CD14-positive monocyte (primary cell): ENCODE data around the gene CCBE1. TPM values are rescaled to one million over a fixed set of nuclear protein-coding genes. Genes with fewer than 3 reads are reported as not detected.
A peak's percentile ranks its signal among the peaks of the same experiment; 100 is the strongest.

ENCODE experiments used
- DNase-seq, 3 donors: peaks; one replicate each; pipeline ENCODE4 v3.0.0-alpha.2; 2011 to 2022
- H2AFZ ChIP-seq: 2 replicates; pipeline ENCODE4 v1.6.0; 2012; ENCODE audit warnings: mild to moderate bottlenecking, low read depth, low read length, inconsistent platforms; ENCODE audit not compliant: insufficient read depth, poor library complexity, severe bottlenecking
- H3K27ac ChIP-seq, 2 donors: 1 replicate in 1 of 2; 2 replicates in 1 of 2; pipeline ENCODE4 v1.5.1; 2012 to 2013; ENCODE audit warnings: low read length in 2 of 2, control low read depth in 1 of 2, inconsistent platforms in 1 of 2, low read depth in 1 of 2, mild to moderate bottlenecking in 1 of 2
- H3K27me3 ChIP-seq, 2 donors: one replicate each; pipeline versions ENCODE4 v1.6.0 to v1.6.1; 2011 to 2013; ENCODE audit warnings: low read length in 2 of 2; ENCODE audit not compliant: control insufficient read depth in 2 of 2, insufficient read depth in 2 of 2
- H3K36me3 ChIP-seq, 2 donors: replicated peaks in 1 of 2; 1 replicate in 1 of 2; 2 replicates in 1 of 2; pipeline versions ENCODE4 v1.5.1 to v1.6.1; 2012 to 2013; ENCODE audit warnings: low read length in 2 of 2, control low read depth in 1 of 2, inconsistent platforms in 1 of 2, mild to moderate bottlenecking in 1 of 2; ENCODE audit not compliant: insufficient read depth in 2 of 2, control insufficient read depth in 1 of 2
- H3K4me1 ChIP-seq, 2 donors: 1 replicate in 1 of 2; 2 replicates in 1 of 2; pipeline versions ENCODE4 v1.5.1 to v1.6.1; 2012 to 2013; ENCODE audit warnings: low read length in 2 of 2, control low read depth in 1 of 2, inconsistent platforms in 1 of 2, mild to moderate bottlenecking in 1 of 2, moderate library complexity in 1 of 2; ENCODE audit not compliant: insufficient read depth in 2 of 2, control insufficient read depth in 1 of 2
- H3K4me2 ChIP-seq: replicated peaks from 2 replicates; pipeline ENCODE3; 2012; ENCODE audit warnings: low read length, moderate library complexity, mild to moderate bottlenecking; ENCODE audit not compliant: poor library complexity, severe bottlenecking; ENCODE audit errors: extremely low read depth
- H3K4me3 ChIP-seq, 3 experiments: fragments of 200-600 bp in 1 of 3; sonication (generic) in 1 of 3; replicated peaks in 1 of 3; 1 replicate in 2 of 3; 2 replicates in 1 of 3; pipeline ENCODE4 v1.5.1; 2011 to 2013; ENCODE audit warnings: low read length in 3 of 3, mild to moderate bottlenecking in 3 of 3, control low read depth in 2 of 3, low read depth in 2 of 3, inconsistent platforms in 1 of 3, moderate library complexity in 1 of 3
- H3K79me2 ChIP-seq: 2 replicates; pipeline ENCODE4 v1.6.0; 2012; ENCODE audit warnings: mild to moderate bottlenecking, control low read depth, inconsistent platforms, low read length, moderate library complexity; ENCODE audit not compliant: insufficient read depth
- H3K9ac ChIP-seq: 2 replicates; pipeline ENCODE4 v1.6.0; 2017; ENCODE audit warnings: low read length, mild to moderate bottlenecking; ENCODE audit not compliant: insufficient read depth, poor library complexity, severe bottlenecking
- H3K9me3 ChIP-seq, 2 donors: replicated peaks in 1 of 2; 1 replicate in 1 of 2; 2 replicates in 1 of 2; pipeline versions ENCODE4 v1.5.1 to v1.6.1; 2012 to 2013; ENCODE audit warnings: low read length in 2 of 2, control low read depth in 1 of 2; ENCODE audit not compliant: control insufficient read depth in 1 of 2, insufficient read depth in 1 of 2
- H4K20me1 ChIP-seq: 2 replicates; pipeline ENCODE4 v1.6.0; 2012; ENCODE audit warnings: mild to moderate bottlenecking, low read length, control low read depth, moderate library complexity; ENCODE audit not compliant: insufficient read depth
- H3K27ac Mint-ChIP-seq, 7 donors: one replicate each; pipeline ENCODE4 v1.8.0; 2020; ENCODE audit warnings: mild to moderate bottlenecking in 7 of 7, mixed read lengths in 7 of 7, moderate library complexity in 6 of 7, inconsistent platforms in 2 of 7
- H3K27me3 Mint-ChIP-seq, 3 donors: one replicate each; pipeline ENCODE4 v1.8.0; 2021 to 2022; ENCODE audit warnings: low read depth in 3 of 3, mild to moderate bottlenecking in 3 of 3, mixed read lengths in 3 of 3, moderate library complexity in 3 of 3, inconsistent platforms in 1 of 3
- H3K36me3 Mint-ChIP-seq, 2 donors: one replicate each; pipeline ENCODE4 v1.8.0; 2020; ENCODE audit warnings: mixed read lengths in 2 of 2, inconsistent platforms in 1 of 2, mild to moderate bottlenecking in 1 of 2
- H3K4me1 Mint-ChIP-seq: one replicate; pipeline ENCODE4 v1.8.0; 2020; ENCODE audit warnings: mild to moderate bottlenecking, mixed read lengths
- H3K4me3 Mint-ChIP-seq, 2 donors: one replicate each; pipeline ENCODE4 v1.8.0; 2020; ENCODE audit warnings: mild to moderate bottlenecking in 2 of 2, mixed read lengths in 2 of 2, moderate library complexity in 1 of 2
- H3K9me3 Mint-ChIP-seq, 7 donors: one replicate each; pipeline ENCODE4 v1.8.0; 2020 to 2022; ENCODE audit warnings: mixed read lengths in 7 of 7, mild to moderate bottlenecking in 6 of 7, moderate library complexity in 6 of 7, inconsistent platforms in 2 of 7
- WGBS: methylation state at CpG from one replicate; pipeline ENCODE4 v1.1.5; 2013; ENCODE audit warnings: missing lambda C conversion rate; ENCODE audit not compliant: insufficient coverage; 5-methylcytosine and 5-hydroxymethylcytosine counted together
- intact Hi-C, 2 donors: fragments of 100-400 bp; cut with micrococcal nuclease; formaldehyde crosslinking; loops; one replicate each; pipeline versions ENCODE4 v1.15.0 to v1.15.1; 2023
- polyA plus RNA-seq, 3 donors: library from polyadenylated mRNA; depleted of rRNA in 1 of 3; unstranded in 2 of 3; stranded (reverse) in 1 of 3; fragments of 300-500 nt in 2 of 3; fragments of >200 nt in 1 of 3; fragmentation: Illumina TruSeq in 2 of 3; gene quantifications; 1 replicate in 2 of 3; 2 replicates in 1 of 3; pipeline ENCODE4 v1.2.3, GENCODE V29; 2012 to 2021
- TF ChIP-seq, protein P1 (sequence below): fragments of 200-600 bp; IDR thresholded peaks from one replicate; pipeline ENCODE4 v1.8.0; 2022; ENCODE audit warnings: antibody characterized with exemption, mild to moderate bottlenecking

The CCBE1 gene
- polyA plus RNA-seq, 3 donors = not detected

DNA sequence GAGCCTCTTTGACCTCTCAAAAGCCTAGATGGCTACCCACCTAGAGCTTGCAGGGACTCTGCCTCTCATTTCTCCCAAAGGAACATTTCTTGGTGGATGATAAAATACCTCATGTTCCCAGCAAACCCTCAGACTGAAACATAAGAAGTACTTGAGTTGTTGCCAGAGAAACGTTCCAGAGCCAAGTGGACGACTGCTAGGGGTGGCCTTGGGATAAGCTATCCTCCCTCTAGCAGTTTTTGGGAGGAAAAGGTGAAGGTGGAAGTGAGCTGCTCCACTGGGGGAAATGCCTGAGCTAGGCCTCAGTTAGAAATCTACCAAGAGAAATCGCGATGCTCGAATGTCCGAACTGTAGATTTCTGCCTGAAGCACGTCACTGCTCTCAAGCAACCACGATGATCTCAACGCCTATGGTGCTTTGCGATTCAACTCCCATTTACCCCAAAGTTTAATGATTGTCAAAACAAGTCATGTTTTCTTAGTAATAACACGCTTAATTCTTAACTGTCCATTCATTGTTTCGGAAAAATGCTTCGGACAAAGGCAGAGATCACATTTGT lies 91.5 kb downstream of the CCBE1 start:
- Mint-ChIP-seq H3K27me3 (no peaks in the 10 kb centered on the region), H3K4me3 (no peak overlapping the region), H3K27ac (no peak overlapping the region), H3K4me1 (no peaks in the 10 kb centered on the region), H3K9me3 (peaks cover 0 to 2% (median 0%) of the 10 kb centered on the region in 7 donors), H3K36me3 (no peaks in the 10 kb centered on the region)
- H3K9ac ChIP-seq = no peak overlapping the region
- intact Hi-C loops = no loop called here
- no peak overlapping the region for H3K4me3 ChIP-seq
- H3K4me1 ChIP-seq = no peaks in the 10 kb centered on the region
- H4K20me1 ChIP-seq = no peaks in the 10 kb centered on the region
- DNase-seq = no peak
- 86% methylated on average over 8 of the region's 13 CpGs for WGBS
- H3K79me2 ChIP-seq = no peaks in the 10 kb centered on the region
- H2AFZ ChIP-seq = no peak overlapping the region
- H3K36me3 ChIP-seq = no peaks in the 10 kb centered on the region
- no peaks in the 10 kb centered on the region for H3K9me3 ChIP-seq
- no peak overlapping the region for H3K27ac ChIP-seq
- TF ChIP-seq, protein P1, sequence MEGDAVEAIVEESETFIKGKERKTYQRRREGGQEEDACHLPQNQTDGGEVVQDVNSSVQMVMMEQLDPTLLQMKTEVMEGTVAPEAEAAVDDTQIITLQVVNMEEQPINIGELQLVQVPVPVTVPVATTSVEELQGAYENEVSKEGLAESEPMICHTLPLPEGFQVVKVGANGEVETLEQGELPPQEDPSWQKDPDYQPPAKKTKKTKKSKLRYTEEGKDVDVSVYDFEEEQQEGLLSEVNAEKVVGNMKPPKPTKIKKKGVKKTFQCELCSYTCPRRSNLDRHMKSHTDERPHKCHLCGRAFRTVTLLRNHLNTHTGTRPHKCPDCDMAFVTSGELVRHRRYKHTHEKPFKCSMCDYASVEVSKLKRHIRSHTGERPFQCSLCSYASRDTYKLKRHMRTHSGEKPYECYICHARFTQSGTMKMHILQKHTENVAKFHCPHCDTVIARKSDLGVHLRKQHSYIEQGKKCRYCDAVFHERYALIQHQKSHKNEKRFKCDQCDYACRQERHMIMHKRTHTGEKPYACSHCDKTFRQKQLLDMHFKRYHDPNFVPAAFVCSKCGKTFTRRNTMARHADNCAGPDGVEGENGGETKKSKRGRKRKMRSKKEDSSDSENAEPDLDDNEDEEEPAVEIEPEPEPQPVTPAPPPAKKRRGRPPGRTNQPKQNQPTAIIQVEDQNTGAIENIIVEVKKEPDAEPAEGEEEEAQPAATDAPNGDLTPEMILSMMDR = no peak
- no peak overlapping the region for H3K4me2 ChIP-seq
- H3K27me3 ChIP-seq = no peaks in the 10 kb centered on the region

GRCh38 chr18:59604877-59605276 lies 92.3 kb downstream of the CCBE1 start:
- H3K27ac Mint-ChIP-seq = peak overlapping the region in 1 of 7 donors; percentile 9
- Histone ChIP-seq H3K36me3 (no peaks in the 10 kb centered on the region), H3K79me2 (no peaks in the 10 kb centered on the region), H3K9me3 (no peaks in the 10 kb centered on the region), H4K20me1 (no peaks in the 10 kb centered on the region), H3K9ac (no peak overlapping the region), H3K4me3 (no peak overlapping the region), H3K27ac (no peak overlapping the region), H2AFZ (no peak overlapping the region), H3K27me3 (no peaks in the 10 kb centered on the region), H3K4me1 (no peaks in the 10 kb centered on the region), H3K4me2 (no peak overlapping the region)
- peaks cover 0 to 2% (median 0%) of the 10 kb centered on the region in 7 donors for H3K9me3 Mint-ChIP-seq
- no peaks in the 10 kb centered on the region for H3K4me1 Mint-ChIP-seq
- no peak overlapping the region for H3K4me3 Mint-ChIP-seq
- no peaks in the 10 kb centered on the region for H3K36me3 Mint-ChIP-seq
- intact Hi-C loops = no loop called here
- DNase-seq = no peak
- no peaks in the 10 kb centered on the region for H3K27me3 Mint-ChIP-seq
- 100% methylated on average over 3 of the region's 3 CpGs for WGBS
- TF ChIP-seq, protein P1 = no peak
